Retinal pigment epithelial cell (primary cell): ENCODE measurements around the gene ALAS2.

Experiments
- DNase-seq: peaks from one replicate; pipeline ENCODE4 v3.0.0-alpha.2; 2010; ENCODE audit warnings: low read depth
- H3K4me3 ChIP-seq: 2 replicates; pipeline ENCODE4 v1.5.1; 2011; ENCODE audit warnings: mild to moderate bottlenecking, low read length, control low read depth, moderate library complexity
- TF ChIP-seq, protein P1 (sequence below): conservative IDR thresholded peaks from 2 replicates; pipeline ENCODE4 v1.5.1; 2011; ENCODE audit warnings: low read depth, low read length, control low read depth, inconsistent platforms

Gene ALAS2

DNA sequence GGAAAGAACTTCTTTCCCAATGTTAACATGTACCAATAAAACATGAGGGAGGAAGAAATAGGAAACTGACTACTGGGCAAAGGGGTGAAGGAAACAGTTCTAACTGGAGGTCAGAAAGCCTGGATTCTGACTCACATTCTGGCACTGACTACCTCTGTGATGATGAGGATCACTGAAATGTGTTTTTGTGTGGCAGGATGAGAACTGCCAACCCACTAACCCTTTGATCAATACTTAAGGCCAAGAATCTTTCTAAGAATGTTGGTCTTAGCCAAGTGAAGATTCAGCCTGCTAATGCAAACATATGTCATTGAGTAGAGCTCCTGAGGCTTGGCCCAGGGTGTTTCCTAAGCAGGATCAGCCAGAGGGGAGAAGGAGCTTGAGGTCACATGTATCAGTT is 4.6 kb downstream of the ALAS2 start:
- H3K4me3 ChIP-seq: no peak overlapping the region
- TF ChIP-seq, protein P1, sequence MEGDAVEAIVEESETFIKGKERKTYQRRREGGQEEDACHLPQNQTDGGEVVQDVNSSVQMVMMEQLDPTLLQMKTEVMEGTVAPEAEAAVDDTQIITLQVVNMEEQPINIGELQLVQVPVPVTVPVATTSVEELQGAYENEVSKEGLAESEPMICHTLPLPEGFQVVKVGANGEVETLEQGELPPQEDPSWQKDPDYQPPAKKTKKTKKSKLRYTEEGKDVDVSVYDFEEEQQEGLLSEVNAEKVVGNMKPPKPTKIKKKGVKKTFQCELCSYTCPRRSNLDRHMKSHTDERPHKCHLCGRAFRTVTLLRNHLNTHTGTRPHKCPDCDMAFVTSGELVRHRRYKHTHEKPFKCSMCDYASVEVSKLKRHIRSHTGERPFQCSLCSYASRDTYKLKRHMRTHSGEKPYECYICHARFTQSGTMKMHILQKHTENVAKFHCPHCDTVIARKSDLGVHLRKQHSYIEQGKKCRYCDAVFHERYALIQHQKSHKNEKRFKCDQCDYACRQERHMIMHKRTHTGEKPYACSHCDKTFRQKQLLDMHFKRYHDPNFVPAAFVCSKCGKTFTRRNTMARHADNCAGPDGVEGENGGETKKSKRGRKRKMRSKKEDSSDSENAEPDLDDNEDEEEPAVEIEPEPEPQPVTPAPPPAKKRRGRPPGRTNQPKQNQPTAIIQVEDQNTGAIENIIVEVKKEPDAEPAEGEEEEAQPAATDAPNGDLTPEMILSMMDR: no peak
- no peak for DNase-seq

DNA sequence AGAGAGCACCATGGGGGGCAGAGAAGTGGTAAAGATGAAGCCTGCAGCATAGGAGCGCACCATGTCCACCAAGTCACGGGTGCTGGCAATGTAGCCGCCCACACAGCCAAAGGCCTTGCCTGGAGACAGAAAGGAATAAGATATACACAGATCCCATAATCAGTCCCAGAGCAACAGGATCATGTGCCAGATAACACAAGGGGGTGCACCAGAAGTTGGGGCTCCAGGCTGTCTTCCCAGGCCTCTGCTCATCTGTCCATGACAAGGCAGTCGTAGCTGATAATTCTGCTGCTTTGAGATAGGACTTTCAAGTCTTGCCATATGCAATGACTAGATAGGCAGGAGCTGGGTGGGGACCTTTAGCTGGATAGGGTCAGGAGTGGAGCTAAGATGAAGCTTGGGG is 15.9 kb downstream of the ALAS2 start:
- H3K4me3 ChIP-seq: no peak overlapping the region
- TF ChIP-seq, protein P1: no peak
- no peak for DNase-seq

DNA sequence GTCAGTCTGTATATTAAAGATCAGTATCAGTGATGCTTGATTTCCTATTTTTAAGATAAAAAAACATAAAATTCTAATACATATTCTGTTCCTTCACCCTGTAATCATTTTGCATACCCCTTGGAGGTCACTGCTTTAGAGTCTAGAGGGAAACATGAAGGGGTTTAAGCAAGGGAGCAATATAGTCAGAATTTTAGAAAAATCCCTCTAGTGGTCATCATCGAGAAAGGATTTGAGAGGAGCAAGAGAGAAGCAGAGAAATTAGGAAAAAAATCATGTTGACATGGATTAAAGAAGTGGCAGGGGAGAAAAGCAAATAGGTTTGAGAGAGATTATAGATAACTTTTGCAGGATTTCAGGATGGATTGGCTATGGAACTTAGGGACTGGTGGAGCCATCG is 19.5 kb downstream of the ALAS2 start:
- no peak overlapping the region for H3K4me3 ChIP-seq
- DNase-seq: no peak
- TF ChIP-seq, protein P1: peak; percentile 46

DNA sequence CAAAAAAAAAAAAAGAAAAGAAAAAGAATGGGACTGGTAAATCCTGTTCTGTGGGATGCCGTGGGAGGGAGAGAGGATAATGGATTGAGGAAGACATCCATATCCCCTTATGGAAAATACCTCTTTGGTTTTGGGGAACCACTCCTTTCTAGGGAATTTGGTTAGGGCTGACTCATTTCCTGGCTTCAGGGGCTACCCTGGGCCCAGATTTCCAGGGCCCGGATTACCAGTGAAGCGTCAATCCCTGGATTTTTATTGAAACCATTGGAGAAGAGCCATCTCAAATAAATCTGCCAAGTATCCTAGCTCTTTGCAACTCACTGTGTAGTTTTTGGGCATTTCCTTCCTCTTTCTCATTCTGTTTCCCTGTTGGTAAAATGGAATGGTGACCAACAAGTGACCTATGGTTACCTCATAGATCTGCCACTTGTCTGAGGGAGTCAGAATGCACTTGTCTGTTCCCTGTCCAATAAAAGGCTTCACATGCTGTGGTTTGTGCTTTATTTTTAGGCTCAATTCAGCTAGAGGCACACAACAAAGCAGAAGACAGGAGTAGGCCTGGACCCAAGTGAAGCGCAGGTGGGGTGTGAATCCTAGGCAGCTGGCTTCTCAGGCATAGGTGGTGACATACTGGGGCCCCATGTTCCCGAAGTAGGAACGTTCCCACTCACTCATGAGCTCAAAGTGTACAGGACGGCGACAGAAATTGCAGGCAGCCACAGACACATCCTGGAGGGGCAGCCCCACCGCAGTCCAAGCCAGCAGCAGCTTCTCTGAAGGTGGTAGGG is 22.0 kb downstream of the ALAS2 start:
- TF ChIP-seq, protein P1: no peak
- no peak for DNase-seq
- H3K4me3 ChIP-seq: no peak overlapping the region

DNA sequence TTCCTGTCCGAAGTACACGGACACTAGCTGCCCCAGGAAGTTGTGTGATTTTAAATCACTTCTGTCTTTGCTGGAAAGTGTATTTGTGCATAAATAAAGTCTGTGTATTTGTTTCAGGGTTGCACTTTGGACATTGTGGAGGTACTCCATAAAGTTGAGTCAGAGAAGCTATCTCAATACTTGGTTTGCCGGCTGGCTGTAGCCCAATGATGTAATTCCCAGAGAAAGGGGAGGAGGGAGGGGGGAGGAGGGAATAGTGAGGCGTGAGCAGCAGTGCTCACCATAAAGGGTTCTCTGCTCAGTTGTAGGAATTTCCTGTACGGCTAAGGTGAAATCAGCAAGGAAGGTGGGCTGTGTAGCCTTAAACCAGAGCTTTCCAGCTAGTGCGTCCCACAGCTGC is 23.1 kb downstream of the ALAS2 start:
- no peak overlapping the region for H3K4me3 ChIP-seq
- TF ChIP-seq, protein P1: no peak
- DNase-seq: no peak

DNA sequence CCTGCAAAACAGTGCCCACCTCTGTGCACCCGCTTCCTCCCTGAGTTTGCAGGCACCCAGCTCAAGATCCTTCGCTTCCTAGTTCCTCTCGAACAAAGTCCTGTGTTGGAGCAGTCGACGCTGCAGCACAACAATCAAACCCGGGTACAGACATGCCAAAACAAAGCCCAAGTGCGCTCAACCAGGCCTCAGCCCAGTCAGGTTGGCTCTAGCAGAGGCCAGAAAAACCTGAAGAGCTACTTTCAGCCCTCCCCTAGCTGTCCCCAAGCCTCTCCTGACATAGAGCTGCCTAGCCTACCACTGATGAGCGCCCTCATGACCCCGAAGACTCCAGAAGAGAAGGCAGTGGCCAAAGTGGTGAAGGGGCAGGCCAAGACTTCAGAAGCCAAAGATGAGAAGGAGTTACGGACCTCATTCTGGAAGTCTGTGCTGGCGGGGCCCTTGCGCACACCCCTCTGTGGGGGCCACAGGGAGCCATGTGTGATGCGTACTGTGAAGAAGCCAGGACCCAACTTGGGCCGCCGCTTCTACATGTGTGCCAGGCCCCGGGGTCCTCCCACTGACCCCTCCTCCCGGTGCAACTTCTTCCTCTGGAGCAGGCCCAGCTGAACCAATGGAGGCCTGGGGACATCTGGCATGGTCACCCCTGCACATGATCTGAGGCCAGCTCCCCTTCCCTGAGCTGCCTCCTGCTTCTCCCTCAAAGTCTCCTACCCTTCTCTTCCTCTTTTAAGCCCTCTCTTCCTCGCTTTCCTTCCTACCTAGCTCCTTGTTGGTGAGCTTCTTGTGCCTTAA is 23.8 kb downstream of the ALAS2 start:
- TF ChIP-seq, protein P1: no peak
- H3K4me3 ChIP-seq: no peak overlapping the region
- DNase-seq: no peak
